MCF 10A (cell line): ENCODE data around the gene IQCH. TPM values are rescaled to one million over a fixed set of nuclear protein-coding genes. Genes with fewer than 3 reads are reported as not detected.
A peak's percentile ranks its signal among the peaks of the same experiment; 100 is the strongest.

Source experiments
- BruUV-seq: library from RNA; stranded (reverse); fragments of 400-500 nt; replicated peaks from 2 replicates; lab custom pipeline; 2021; lab: Mats Ljungman, UMichigan
- CTCF ChIA-PET: fragments of 300-600 bp; sonication (Branson Sonifier 250); formaldehyde crosslinking; extraction: SDS; loops from one replicate; lab custom pipeline; 2021; ENCODE audit warnings: antibody characterized with exemption, inconsistent platforms; lab: Yijun Ruan, JAX
- POLR2A ChIA-PET: fragments of 300-600, 350-650 bp; sonication (Branson Sonifier 250); formaldehyde crosslinking; extraction: SDS; loops from one replicate; lab custom pipeline; 2020; ENCODE audit warnings: antibody characterized with exemption, inconsistent platforms; lab: Yijun Ruan, JAX
- DNase-seq: peaks from one replicate; pipeline ENCODE4 v3.0.0-alpha.2; 2018; ENCODE audit not compliant: unreplicated experiment
- H3K27ac Mint-ChIP-seq: one replicate; pipeline ENCODE4 v1.8.0; 2022; ENCODE audit warnings: mild to moderate bottlenecking, low read depth, mixed read lengths; ENCODE audit not compliant: unreplicated experiment
- H3K27me3 Mint-ChIP-seq: one replicate; pipeline ENCODE4 v1.8.0; 2022; ENCODE audit warnings: mixed read lengths; ENCODE audit not compliant: insufficient read depth, unreplicated experiment
- H3K36me3 Mint-ChIP-seq: one replicate; pipeline ENCODE4 v1.8.0; 2022; ENCODE audit warnings: mild to moderate bottlenecking, moderate library complexity, mixed read lengths; ENCODE audit not compliant: insufficient read depth, unreplicated experiment
- H3K4me1 Mint-ChIP-seq: one replicate; pipeline ENCODE4 v1.8.0; 2022; ENCODE audit warnings: mixed read lengths; ENCODE audit not compliant: insufficient read depth, unreplicated experiment
- H3K4me3 Mint-ChIP-seq: one replicate; pipeline ENCODE4 v1.8.0; 2022; ENCODE audit warnings: mild to moderate bottlenecking, moderate library complexity, mixed read lengths; ENCODE audit not compliant: unreplicated experiment
- H3K9me3 Mint-ChIP-seq: one replicate; pipeline ENCODE4 v1.8.0; 2022; ENCODE audit warnings: mixed read lengths; ENCODE audit not compliant: unreplicated experiment
- intact Hi-C: fragments of 100-400 bp; cut with micrococcal nuclease; formaldehyde crosslinking; loops from 2 replicates; pipeline ENCODE4 v1.14.1; 2022
- total RNA-seq: library from RNA; stranded (reverse); gene quantifications from 2 replicates; pipeline ENCODE4 v1.2.3, GENCODE V29; 2022
- TF ChIP-seq, protein P1 (sequence below): fragments of 200-600 bp; IDR thresholded peaks from one replicate; pipeline ENCODE4 v1.8.0; 2022; ENCODE audit warnings: antibody characterized with exemption, mild to moderate bottlenecking; ENCODE audit not compliant: unreplicated experiment

Gene IQCH
- total RNA-seq, 1 experiment from 2014 or later: 5.0 TPM

DNA sequence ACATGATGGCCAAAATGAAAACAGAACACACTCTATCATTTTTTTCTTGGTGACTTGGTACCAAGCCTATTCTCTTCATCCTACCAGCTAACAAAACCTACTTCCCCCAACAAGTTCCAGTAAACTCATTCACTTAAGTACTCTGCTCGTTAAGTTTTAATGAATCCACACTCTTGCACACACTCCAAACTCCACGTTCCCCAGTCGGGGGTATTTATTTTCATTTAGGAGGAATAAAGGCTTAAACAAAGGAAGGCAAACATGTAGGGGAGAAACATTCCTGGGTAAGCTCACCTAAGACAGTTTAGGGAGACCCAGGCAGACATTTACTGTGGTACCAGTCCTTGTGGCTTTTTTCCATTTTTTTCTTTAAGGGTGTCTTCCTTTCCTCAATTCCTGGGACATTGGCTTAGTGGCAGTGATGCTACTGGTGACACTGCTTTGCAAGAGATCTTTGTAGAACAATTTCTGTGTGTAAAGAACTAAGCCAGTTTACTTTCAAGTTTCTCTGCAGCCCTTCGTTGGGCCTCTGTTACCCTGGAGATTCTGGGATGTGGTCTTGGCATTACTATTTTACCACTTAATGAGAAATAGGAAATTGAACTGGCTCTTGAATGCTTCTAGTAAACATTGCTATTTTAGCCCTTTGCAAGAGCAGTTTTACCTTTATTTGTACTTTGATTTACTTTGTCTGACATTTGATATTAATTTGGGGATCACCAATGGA, 149.0 kb downstream of the IQCH start:
- ChIA-PET CTCF (interaction anchor here (0.7 kb wide), 1 partner anchor 9 kb away, joined by 3 read pairs; no protein-coding TSS in a partner anchor), POLR2A (no interaction called here)
- H3K27me3 Mint-ChIP-seq: no peaks in the 10 kb centered on the region
- H3K36me3 Mint-ChIP-seq: no peaks in the 10 kb centered on the region
- intact Hi-C loops: no loop called here
- BruUV-seq: no TSS peak
- no peaks in the 10 kb centered on the region for H3K9me3 Mint-ChIP-seq
- no peak for DNase-seq
- H3K27ac Mint-ChIP-seq: no peak overlapping the region
- no peak overlapping the region for H3K4me3 Mint-ChIP-seq
- H3K4me1 Mint-ChIP-seq: peaks cover 9% of the 10 kb centered on the region
- TF ChIP-seq, protein P1, sequence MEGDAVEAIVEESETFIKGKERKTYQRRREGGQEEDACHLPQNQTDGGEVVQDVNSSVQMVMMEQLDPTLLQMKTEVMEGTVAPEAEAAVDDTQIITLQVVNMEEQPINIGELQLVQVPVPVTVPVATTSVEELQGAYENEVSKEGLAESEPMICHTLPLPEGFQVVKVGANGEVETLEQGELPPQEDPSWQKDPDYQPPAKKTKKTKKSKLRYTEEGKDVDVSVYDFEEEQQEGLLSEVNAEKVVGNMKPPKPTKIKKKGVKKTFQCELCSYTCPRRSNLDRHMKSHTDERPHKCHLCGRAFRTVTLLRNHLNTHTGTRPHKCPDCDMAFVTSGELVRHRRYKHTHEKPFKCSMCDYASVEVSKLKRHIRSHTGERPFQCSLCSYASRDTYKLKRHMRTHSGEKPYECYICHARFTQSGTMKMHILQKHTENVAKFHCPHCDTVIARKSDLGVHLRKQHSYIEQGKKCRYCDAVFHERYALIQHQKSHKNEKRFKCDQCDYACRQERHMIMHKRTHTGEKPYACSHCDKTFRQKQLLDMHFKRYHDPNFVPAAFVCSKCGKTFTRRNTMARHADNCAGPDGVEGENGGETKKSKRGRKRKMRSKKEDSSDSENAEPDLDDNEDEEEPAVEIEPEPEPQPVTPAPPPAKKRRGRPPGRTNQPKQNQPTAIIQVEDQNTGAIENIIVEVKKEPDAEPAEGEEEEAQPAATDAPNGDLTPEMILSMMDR: no peak

GRCh38 chr15:67405208-67406191, 150.9 kb downstream of the IQCH start:
- H3K4me3 Mint-ChIP-seq: no peak overlapping the region
- TF ChIP-seq, protein P1: no peak
- peak; percentile 73 for DNase-seq
- peaks cover 9% of the 10 kb centered on the region for H3K4me1 Mint-ChIP-seq
- intact Hi-C loops: no loop called here
- no peaks in the 10 kb centered on the region for H3K27me3 Mint-ChIP-seq
- CTCF ChIA-PET: interaction anchor here (0.6 to 1.1 kb wide), 2 partner anchors 17 to 25 kb away, joined by 3 to 4 read pairs; no protein-coding TSS in a partner anchor
- H3K27ac Mint-ChIP-seq: no peak overlapping the region
- no peaks in the 10 kb centered on the region for H3K36me3 Mint-ChIP-seq
- POLR2A ChIA-PET: interaction anchor here (0.7 to 1.4 kb wide), 3 partner anchors 9 to 116 kb away, joined by 3 to 4 read pairs (median 3); partner anchors contain the start of gene C15orf61
- no TSS peak for BruUV-seq
- no peaks in the 10 kb centered on the region for H3K9me3 Mint-ChIP-seq

GRCh38 chr15:67406257-67406861, 151.8 kb downstream of the IQCH start:
- POLR2A ChIA-PET: interaction anchor here (0.7 to 0.9 kb wide), 2 partner anchors 10 to 115 kb away, joined by 3 to 4 read pairs; partner anchors contain the start of gene C15orf61
- no TSS peak for BruUV-seq

More at GRCh38 chr15:67406257-67406861, 151.8 kb downstream of the IQCH start:
- H3K36me3 Mint-ChIP-seq: no peaks in the 10 kb centered on the region
- CTCF ChIA-PET: interaction anchor here (0.6 to 1.1 kb wide), 2 partner anchors 16 to 24 kb away, joined by 3 to 4 read pairs; no protein-coding TSS in a partner anchor
- no peak overlapping the region for H3K4me3 Mint-ChIP-seq
- peaks cover 9% of the 10 kb centered on the region for H3K4me1 Mint-ChIP-seq
- no peaks in the 10 kb centered on the region for H3K9me3 Mint-ChIP-seq
- TF ChIP-seq, protein P1: no peak
- intact Hi-C loops: no loop called here
- H3K27ac Mint-ChIP-seq: no peak overlapping the region
- DNase-seq: peak; percentile 28
- no peaks in the 10 kb centered on the region for H3K27me3 Mint-ChIP-seq
